Tibial artery (tissue), 4 donors: Measurements from ENCODE around the gene P2RX2.

Source experiments
- DNase-seq, 2 donors: peaks; one replicate each; pipeline ENCODE4 v3.0.0-alpha.2; 2019
- H3K27ac ChIP-seq, 2 donors: fragments of 200-600 bp; sonication (generic) in 1 of 2; 1 replicate in 1 of 2; 2 replicates in 1 of 2; pipeline ENCODE4 v1.5.1; 2018 to 2019; ENCODE audit warnings: mild to moderate bottlenecking in 1 of 2
- H3K27me3 ChIP-seq, 2 donors: fragments of 200-600 bp; sonication (generic) in 1 of 2; one replicate each; pipeline versions ENCODE4 v1.5.1 to v1.6.0; 2016 to 2019
- H3K36me3 ChIP-seq, 3 donors: fragments of 200-600 bp; sonication (generic) in 2 of 3; one replicate each; pipeline ENCODE4 v1.5.1; 2016 to 2019; ENCODE audit warnings: mild to moderate bottlenecking in 2 of 3
- H3K4me1 ChIP-seq, 4 donors: fragments of 200-600 bp; sonication (generic) in 2 of 4; 1 replicate in 3 of 4; 2 replicates in 1 of 4; pipeline ENCODE4 v1.5.1; 2016 to 2019
- H3K4me3 ChIP-seq, 2 donors: fragments of 200-600 bp; sonication (generic) in 1 of 2; 1 replicate in 1 of 2; 2 replicates in 1 of 2; pipeline ENCODE4 v1.5.1; 2018 to 2019; ENCODE audit warnings: mild to moderate bottlenecking in 2 of 2
- H3K9me3 ChIP-seq, 3 donors: fragments of 200-600 bp; sonication (generic) in 1 of 3; one replicate each; pipeline ENCODE4 v1.5.1; 2016 to 2019
- intact Hi-C: fragments of 100-400 bp; cut with DNase I; formaldehyde crosslinking; loops from one replicate; pipeline ENCODE4 v1.15.0; 2023; ENCODE audit warnings: low total_unique reads
- TF ChIP-seq, protein P1 (sequence below), 2 experiments: fragments of 200-600 bp in 1 of 2; fragments of 450-650 bp in 1 of 2; IDR thresholded peaks; one replicate each; pipeline ENCODE4 v1.5.1; 2017 to 2019; ENCODE audit warnings: antibody characterized with exemption in 2 of 2, mild to moderate bottlenecking in 1 of 2, moderate library complexity in 1 of 2

P2RX2 gene

GRCh38 chr12:132604151-132604618, 14.4 kb upstream of the P2RX2 start:
- TF ChIP-seq, protein P1, sequence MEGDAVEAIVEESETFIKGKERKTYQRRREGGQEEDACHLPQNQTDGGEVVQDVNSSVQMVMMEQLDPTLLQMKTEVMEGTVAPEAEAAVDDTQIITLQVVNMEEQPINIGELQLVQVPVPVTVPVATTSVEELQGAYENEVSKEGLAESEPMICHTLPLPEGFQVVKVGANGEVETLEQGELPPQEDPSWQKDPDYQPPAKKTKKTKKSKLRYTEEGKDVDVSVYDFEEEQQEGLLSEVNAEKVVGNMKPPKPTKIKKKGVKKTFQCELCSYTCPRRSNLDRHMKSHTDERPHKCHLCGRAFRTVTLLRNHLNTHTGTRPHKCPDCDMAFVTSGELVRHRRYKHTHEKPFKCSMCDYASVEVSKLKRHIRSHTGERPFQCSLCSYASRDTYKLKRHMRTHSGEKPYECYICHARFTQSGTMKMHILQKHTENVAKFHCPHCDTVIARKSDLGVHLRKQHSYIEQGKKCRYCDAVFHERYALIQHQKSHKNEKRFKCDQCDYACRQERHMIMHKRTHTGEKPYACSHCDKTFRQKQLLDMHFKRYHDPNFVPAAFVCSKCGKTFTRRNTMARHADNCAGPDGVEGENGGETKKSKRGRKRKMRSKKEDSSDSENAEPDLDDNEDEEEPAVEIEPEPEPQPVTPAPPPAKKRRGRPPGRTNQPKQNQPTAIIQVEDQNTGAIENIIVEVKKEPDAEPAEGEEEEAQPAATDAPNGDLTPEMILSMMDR (IDR thresholded peaks at IDR 0.05) = no peak
- H3K36me3 ChIP-seq = no peaks in the 10 kb centered on the region
- intact Hi-C loops = no loop called here
- H3K4me3 ChIP-seq = peak overlapping the region; percentile 19 to 32
- H3K4me1 ChIP-seq = peaks cover 0 to 23% (median 14%) of the 10 kb centered on the region in 4 donors
- no peaks in the 10 kb centered on the region for H3K9me3 ChIP-seq
- H3K27me3 ChIP-seq = peaks cover 0 to 80% of the 10 kb centered on the region in 2 donors
- no peak for DNase-seq
- no peak overlapping the region for H3K27ac ChIP-seq

GRCh38 chr12:132604668-132605441, 13.7 kb upstream of the P2RX2 start:
- peaks cover 0 to 25% (median 15%) of the 10 kb centered on the region in 4 donors for H3K4me1 ChIP-seq
- peaks cover 0 to 86% of the 10 kb centered on the region in 2 donors for H3K27me3 ChIP-seq
- no peak for DNase-seq
- H3K4me3 ChIP-seq = no peak overlapping the region
- intact Hi-C loops = no loop called here
- TF ChIP-seq, protein P1 (IDR thresholded peaks at IDR 0.05) = no peak
- no peaks in the 10 kb centered on the region for H3K9me3 ChIP-seq
- no peaks in the 10 kb centered on the region for H3K36me3 ChIP-seq
- H3K27ac ChIP-seq = no peak overlapping the region

GRCh38 chr12:132605892-132606291, 12.7 kb upstream of the P2RX2 start:
- intact Hi-C loops = no loop called here
- no peak overlapping the region for H3K27ac ChIP-seq
- peaks cover 0 to 23% (median 14%) of the 10 kb centered on the region in 4 donors for H3K4me1 ChIP-seq
- peaks cover 0 to under 1% (median 0%) of the 10 kb centered on the region in 3 donors for H3K9me3 ChIP-seq
- TF ChIP-seq, protein P1 (IDR thresholded peaks at IDR 0.05) = no peak
- no peak overlapping the region for H3K4me3 ChIP-seq
- no peak for DNase-seq
- peaks cover 0 to 93% of the 10 kb centered on the region in 2 donors for H3K27me3 ChIP-seq
- no peaks in the 10 kb centered on the region for H3K36me3 ChIP-seq

DNA sequence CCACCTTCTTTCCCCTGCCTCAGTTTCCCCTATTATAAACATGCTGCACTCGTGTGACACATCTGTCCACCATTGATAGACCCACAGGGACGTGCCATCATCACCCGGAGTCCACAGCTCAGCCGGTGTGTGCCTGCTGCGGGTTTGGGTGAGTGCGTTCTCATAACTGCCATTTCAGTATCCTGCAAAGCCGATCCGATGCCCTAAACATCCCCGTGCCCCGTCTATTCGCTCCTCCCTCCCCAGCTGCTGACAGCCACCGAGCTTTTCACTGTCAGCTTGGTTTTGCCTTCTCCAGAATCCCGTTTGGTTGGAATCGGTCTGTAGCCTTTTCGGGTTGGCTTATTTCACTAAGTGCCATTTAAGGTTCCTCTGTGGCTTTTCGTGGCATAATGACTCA, 12.1 kb upstream of the P2RX2 start:
- Histone ChIP-seq H3K36me3 (no peaks in the 10 kb centered on the region), H3K27ac (no peak overlapping the region), H3K4me3 (no peak overlapping the region), H3K27me3 (peaks cover 0 to 93% of the 10 kb centered on the region in 2 donors), H3K4me1 (peaks cover 0 to 22% (median 13%) of the 10 kb centered on the region in 4 donors), H3K9me3 (peaks cover 0 to 6% (median 0%) of the 10 kb centered on the region in 3 donors)
- TF ChIP-seq, protein P1 (IDR thresholded peaks at IDR 0.05) = no peak
- DNase-seq = no peak
- intact Hi-C loops = no loop called here

DNA sequence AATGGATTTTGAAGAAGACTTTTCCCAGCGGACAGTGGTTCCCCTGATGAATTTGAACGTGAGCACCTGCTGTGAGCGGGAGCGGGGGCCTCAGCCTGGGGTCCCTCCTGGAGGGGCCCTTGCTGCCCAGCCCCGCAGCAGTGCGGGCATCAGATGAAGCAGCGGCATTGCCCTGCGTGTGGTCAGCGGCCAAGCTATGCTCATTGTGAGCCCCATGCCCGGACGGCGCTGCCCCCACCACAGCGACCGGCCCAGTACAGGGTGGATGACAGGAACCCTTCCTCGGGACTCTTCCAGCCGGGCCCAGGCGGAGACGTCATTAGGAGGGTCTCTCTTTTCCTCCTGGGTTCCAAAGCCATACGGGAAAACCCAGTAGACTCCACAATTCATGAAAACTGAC, 11.6 kb upstream of the P2RX2 start:
- DNase-seq = no peak
- H3K9me3 ChIP-seq = peaks cover 0 to 11% (median 4%) of the 10 kb centered on the region in 3 donors
- TF ChIP-seq, protein P1 (IDR thresholded peaks at IDR 0.05) = no peak
- intact Hi-C loops = no loop called here
- H3K27me3 ChIP-seq = peaks cover 0 to 91% of the 10 kb centered on the region in 2 donors
- H3K27ac ChIP-seq = no peak overlapping the region
- H3K4me1 ChIP-seq = peaks cover 0 to 22% (median 13%) of the 10 kb centered on the region in 4 donors
- H3K4me3 ChIP-seq = no peak overlapping the region
- H3K36me3 ChIP-seq = no peaks in the 10 kb centered on the region
